Progenitor cell of endocrine pancreas (in vitro differentiated cells): ENCODE measurements around the gene CTNNA3. TPM values are rescaled to one million over a fixed set of nuclear protein-coding genes. Genes with fewer than 3 reads are reported as not detected.
A peak's percentile ranks its signal among the peaks of the same experiment; 100 is the strongest.
"Not testable (repeated sequence)": the region's sequence is repeated elsewhere in the genome, so short reads cannot be mapped to it uniquely, and the experiment has no call there.

ENCODE experiments used
- DNase-seq: peaks from one replicate; pipeline ENCODE4 v3.0.0; 2021; ENCODE audit warnings: low spot score; ENCODE audit not compliant: unreplicated experiment
- H3K27ac Mint-ChIP-seq: 2 replicates; pipeline ENCODE4 v1.8.0; 2021; ENCODE audit warnings: mild to moderate bottlenecking, moderate library complexity, mixed read lengths
- H3K27me3 Mint-ChIP-seq: 2 replicates; pipeline ENCODE4 v1.8.0; 2021; ENCODE audit warnings: mixed read lengths
- H3K36me3 Mint-ChIP-seq: 2 replicates; pipeline ENCODE4 v1.8.0; 2022; ENCODE audit warnings: mixed read lengths; ENCODE audit not compliant: insufficient read depth
- H3K4me1 Mint-ChIP-seq: 2 replicates; pipeline ENCODE4 v1.8.0; 2021; ENCODE audit warnings: low read depth, mixed read lengths
- H3K4me3 Mint-ChIP-seq: 2 replicates; pipeline ENCODE4 v1.8.0; 2021; ENCODE audit warnings: low read depth, mild to moderate bottlenecking, moderate library complexity, mixed read lengths
- H3K9me3 Mint-ChIP-seq: 2 replicates; pipeline ENCODE4 v1.8.0; 2021; ENCODE audit warnings: low read depth, mixed read lengths
- total RNA-seq: library from RNA; stranded (reverse); gene quantifications from 2 replicates; pipeline ENCODE4 v1.2.1, GENCODE V29; 2021
- TF ChIP-seq, protein P1 (sequence below): fragments of 200-600 bp; sonication (generic); IDR thresholded peaks from one replicate; pipeline ENCODE4 v1.5.0; 2021; ENCODE audit warnings: antibody characterized with exemption, mild to moderate bottlenecking; ENCODE audit not compliant: unreplicated experiment

The CTNNA3 gene
- total RNA-seq, 1 donor from 2014 or later = 1.7 TPM

DNA sequence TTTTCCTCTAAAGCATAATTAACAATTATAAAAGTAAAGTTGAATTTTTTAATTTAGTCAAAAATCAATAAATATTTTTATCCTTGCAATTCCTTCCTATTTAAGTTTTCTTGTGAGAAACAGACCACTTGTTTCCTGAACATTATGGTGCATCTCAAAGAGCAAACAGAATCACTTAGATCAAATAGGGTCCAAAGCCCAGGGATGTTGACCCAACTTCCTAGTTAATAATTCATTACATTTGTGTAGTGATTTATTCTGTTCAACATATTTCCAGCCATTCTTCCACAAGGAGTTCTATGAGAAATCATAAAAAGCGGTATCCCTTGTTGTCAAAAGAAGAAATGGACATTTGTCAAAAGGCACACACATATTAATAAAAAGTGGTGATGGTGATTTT is 454.5 kb downstream of the CTNNA3 start:
- Mint-ChIP-seq H3K27ac (no peak overlapping the region), H3K27me3 (no peaks in the 10 kb centered on the region)
- DNase-seq = no peak

DNA sequence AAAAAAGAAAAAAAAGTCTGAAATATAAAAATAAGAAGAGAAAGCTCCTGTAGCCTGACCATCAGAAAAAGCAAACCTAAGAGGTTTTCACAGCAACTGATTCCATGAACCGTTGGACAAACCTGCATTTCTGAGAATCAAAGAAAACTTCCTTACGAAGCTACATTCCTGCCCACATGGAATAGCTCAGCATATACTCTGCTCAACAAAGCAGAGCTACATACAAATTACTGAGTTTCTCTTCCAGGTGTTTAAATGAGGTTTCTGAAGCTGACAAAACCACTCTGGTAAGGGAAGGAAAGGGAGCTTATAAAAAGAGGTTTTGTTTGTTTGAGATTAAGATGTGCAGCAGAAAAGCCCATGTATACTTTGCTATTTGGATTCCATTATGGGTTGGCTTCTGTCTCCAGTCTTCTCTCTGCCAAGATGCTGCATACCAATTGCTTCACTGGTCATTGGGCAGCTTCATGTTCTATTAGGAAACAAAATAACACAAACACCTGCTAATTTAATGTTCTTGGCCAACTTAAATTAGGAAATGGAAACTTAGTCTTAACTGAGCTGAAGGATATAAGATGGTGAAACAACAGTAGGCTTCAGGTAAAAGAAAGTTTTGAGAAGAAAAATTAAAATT is 456.0 kb downstream of the CTNNA3 start:
- Mint-ChIP-seq H3K4me1 (peaks cover 3% of the 10 kb centered on the region), H3K4me3 (no peak overlapping the region), H3K27ac (no peak overlapping the region), H3K9me3 (no peaks in the 10 kb centered on the region), H3K36me3 (no peaks in the 10 kb centered on the region), H3K27me3 (no peaks in the 10 kb centered on the region)
- DNase-seq = no peak
- TF ChIP-seq, protein P1, sequence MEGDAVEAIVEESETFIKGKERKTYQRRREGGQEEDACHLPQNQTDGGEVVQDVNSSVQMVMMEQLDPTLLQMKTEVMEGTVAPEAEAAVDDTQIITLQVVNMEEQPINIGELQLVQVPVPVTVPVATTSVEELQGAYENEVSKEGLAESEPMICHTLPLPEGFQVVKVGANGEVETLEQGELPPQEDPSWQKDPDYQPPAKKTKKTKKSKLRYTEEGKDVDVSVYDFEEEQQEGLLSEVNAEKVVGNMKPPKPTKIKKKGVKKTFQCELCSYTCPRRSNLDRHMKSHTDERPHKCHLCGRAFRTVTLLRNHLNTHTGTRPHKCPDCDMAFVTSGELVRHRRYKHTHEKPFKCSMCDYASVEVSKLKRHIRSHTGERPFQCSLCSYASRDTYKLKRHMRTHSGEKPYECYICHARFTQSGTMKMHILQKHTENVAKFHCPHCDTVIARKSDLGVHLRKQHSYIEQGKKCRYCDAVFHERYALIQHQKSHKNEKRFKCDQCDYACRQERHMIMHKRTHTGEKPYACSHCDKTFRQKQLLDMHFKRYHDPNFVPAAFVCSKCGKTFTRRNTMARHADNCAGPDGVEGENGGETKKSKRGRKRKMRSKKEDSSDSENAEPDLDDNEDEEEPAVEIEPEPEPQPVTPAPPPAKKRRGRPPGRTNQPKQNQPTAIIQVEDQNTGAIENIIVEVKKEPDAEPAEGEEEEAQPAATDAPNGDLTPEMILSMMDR = no peak

More for the DNA sequence above, 454.5 kb downstream of the CTNNA3 start:
- no peaks in the 10 kb centered on the region for H3K36me3 Mint-ChIP-seq
- H3K4me3 Mint-ChIP-seq = no peak overlapping the region
- H3K4me1 Mint-ChIP-seq = peaks cover 3% of the 10 kb centered on the region
- no peaks in the 10 kb centered on the region for H3K9me3 Mint-ChIP-seq
- TF ChIP-seq, protein P1 = no peak

GRCh38 chr10:67230680-67231500 is 465.1 kb downstream of the CTNNA3 start:
- Mint-ChIP-seq H3K9me3 (peaks cover 22% of the 10 kb centered on the region), H3K4me3 (peak overlapping the region; percentile 86), H3K27ac (peak overlapping the region; percentile 97)
- peak; percentile 14 for DNase-seq
- not testable (repeated sequence) for H3K36me3 Mint-ChIP-seq, H3K27me3 Mint-ChIP-seq, H3K4me1 Mint-ChIP-seq

DNA sequence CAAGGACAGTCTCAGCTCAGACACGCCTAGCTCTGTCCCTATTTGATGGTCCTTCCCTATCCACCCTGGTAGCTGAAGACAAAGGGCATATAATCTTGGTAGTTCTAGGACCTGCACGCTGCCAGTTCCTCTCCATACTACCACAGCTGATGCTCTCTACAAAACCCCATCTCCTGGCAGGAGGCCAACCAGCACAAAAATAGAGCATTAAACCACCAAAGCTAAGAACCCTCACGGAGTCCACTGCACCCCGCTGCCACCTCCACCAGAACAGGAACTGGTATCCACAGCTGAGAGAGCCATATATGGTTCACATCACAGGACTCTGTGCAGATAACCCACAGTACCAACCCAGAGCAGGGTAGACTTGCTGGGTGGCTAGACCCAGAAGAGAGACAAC is 470.8 kb downstream of the CTNNA3 start:
- H3K27ac Mint-ChIP-seq = no peak overlapping the region
- H3K4me3 Mint-ChIP-seq = no peak overlapping the region
- H3K27me3 Mint-ChIP-seq = no peaks in the 10 kb centered on the region
- peaks cover 32% of the 10 kb centered on the region for H3K9me3 Mint-ChIP-seq
- peaks cover under 1% of the 10 kb centered on the region for H3K4me1 Mint-ChIP-seq
- peaks cover 3% of the 10 kb centered on the region for H3K36me3 Mint-ChIP-seq
- DNase-seq = no peak
- TF ChIP-seq, protein P1 = no peak

DNA sequence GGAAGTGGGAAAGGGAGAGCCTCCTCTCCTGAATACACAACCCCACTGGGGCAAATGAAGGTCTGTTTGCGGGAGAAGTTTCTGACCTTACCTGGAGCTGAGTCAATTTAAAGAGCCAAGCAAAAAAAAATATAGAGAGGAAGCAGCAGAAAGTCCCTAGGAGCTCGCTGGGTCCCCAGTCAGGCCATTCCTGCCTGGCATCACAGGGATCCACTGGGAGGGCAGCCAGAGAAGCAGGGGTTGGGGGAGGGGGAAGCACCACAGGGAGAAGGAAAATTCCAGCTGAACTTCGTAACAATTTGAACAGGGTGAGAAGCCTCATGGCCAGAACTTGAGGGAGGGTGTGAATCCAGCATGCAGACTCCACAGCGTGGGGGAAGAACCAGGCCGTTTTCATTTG is 471.4 kb downstream of the CTNNA3 start:
- TF ChIP-seq, protein P1 = no peak
- Mint-ChIP-seq H3K36me3 (peaks cover 3% of the 10 kb centered on the region), H3K27me3 (no peaks in the 10 kb centered on the region), H3K4me1 (no peaks in the 10 kb centered on the region), H3K9me3 (peaks cover 26% of the 10 kb centered on the region), H3K27ac (no peak overlapping the region), H3K4me3 (no peak overlapping the region)
- DNase-seq = no peak

- TF ChIP-seq, protein P1 = no peak
- H3K4me3 Mint-ChIP-seq = no peak overlapping the region
Observed at GRCh38 chr10:67222934-67223333, 473.1 kb downstream of the CTNNA3 start.

More at GRCh38 chr10:67222934-67223333, 473.1 kb downstream of the CTNNA3 start:
- Mint-ChIP-seq H3K27ac (no peak overlapping the region), H3K9me3 (peaks cover 19% of the 10 kb centered on the region), H3K36me3 (peaks cover 2% of the 10 kb centered on the region), H3K4me1 (no peaks in the 10 kb centered on the region), H3K27me3 (no peaks in the 10 kb centered on the region)
- no peak for DNase-seq
